ENCODE data around the gene HERC5.
"Not testable (repeated sequence)": the region's sequence is repeated elsewhere in the genome, so short reads cannot be mapped to it uniquely, and the experiment has no call there.

Gene HERC5

DNA sequence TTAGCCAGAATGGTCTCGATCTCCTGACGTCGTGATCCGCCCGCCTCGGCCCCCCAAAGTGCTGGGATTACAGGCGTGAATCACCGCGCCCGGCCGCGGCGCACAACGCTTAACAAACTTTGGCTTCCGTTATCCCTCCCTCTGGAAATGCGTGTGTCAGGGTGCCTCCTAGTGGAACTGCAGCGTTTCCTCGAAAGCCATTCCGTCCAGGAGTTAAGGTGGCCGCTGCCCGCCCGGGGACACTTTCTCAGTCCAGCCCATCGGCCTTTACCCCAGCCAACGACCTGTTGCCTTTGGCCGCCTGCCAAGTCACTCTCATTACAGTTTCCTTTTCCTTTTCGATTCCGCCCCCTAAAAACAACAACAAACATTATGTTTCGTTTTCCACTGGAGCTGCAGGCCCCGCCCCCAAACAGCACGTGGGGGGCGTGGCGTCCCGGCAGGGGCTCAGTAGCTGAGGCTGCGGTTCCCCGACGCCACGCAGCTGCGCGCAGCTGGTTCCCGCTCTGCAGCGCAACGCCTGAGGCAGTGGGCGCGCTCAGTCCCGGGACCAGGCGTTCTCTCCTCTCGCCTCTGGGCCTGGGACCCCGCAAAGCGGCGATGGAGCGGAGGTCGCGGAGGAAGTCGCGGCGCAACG, at the start of gene HERC5:
TSS of gene HERC5 (plus strand) at position 450 of the 637 bp plus-strand sequence. CDS start at position 601, 151 bp downstream.
- DNase-seq: peak; percentile 92

DNA sequence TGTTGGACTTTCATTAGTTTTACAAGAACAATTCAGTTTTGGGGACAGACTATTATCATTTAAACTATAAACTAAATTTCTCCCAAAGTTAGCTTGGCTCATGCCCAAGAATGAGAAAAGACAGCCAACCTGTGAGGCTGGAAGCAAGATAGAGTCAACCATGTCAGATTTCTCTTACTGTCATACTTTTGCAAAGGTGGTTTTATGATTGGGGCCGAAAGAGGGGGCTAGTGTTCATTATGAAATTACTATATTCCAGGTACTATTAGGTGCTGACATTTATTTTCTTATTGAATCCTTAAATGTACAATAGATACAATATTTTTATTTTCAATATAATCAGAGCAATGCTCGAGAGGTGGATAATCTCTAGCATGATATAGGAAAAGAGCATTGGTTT, 47.7 kb upstream of the HERC5 start:
- no peak for DNase-seq

DNA sequence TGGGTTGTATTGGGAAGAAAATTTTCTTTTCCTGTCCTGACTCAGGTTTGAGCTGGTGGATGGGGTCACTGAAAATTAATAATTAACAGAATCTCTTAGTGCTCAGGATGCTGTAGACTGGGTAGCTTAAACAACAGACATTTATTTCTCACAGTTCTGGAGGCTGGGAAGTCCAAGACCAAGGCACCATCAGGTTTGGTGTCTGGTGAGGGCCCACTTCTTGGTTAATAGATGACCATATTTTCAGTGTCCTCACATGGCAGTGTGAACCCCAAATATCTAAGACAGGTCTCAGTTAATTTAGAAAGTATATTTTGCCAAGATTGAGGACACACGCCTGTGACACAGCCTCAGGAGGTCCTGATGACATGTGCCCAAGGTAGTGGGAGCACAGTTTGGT, 47.1 kb upstream of the HERC5 start:
- DNase-seq: no peak

DNA sequence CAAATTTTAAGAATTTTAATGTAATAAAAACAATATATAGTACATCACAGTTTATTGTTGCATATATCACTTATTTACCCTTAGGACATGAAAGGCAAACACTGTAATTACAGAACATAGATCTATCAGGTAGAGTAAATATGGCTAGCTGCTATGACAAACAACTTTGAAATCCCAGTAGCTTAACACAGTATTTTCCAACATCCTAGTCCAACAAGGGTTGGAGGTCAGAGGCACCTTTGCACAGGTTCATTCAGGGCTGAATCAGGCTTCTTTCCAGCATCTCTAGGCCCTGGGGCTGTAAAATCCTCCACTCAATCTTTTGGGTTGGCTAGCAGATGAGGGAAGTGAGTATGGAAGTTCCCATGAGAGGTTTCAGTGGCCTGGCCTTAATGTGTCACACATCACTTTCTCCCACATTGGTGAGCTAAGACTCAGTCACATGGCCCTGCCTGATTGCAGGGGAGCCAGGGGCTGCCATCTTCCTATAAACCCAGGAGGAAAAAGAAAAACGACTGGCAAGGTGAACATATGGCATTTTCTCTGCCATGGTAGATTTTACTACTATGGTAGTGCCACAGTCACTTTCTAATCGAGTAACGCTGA, 45.3 kb upstream of the HERC5 start:
- no peak for DNase-seq

DNA sequence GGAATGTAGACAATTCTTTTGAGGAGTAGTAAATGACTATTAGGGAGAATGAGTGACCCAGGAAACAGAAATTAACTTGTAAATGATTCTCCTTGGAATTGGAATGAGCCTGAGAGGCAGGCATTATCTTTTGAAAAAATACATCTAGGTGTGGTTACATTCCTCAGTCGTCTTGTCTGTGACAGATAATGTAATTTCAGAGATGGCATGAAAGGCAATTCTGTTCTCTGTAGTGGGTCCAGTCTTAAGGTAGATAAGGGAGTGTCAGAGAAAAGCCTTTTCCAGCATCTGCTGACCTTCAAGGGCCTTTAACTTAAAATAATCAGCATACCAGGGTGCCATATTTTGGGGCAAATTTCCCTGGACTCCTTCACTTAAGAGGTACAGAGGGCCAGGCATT, 43.1 kb upstream of the HERC5 start:
- DNase-seq: no peak

DNA sequence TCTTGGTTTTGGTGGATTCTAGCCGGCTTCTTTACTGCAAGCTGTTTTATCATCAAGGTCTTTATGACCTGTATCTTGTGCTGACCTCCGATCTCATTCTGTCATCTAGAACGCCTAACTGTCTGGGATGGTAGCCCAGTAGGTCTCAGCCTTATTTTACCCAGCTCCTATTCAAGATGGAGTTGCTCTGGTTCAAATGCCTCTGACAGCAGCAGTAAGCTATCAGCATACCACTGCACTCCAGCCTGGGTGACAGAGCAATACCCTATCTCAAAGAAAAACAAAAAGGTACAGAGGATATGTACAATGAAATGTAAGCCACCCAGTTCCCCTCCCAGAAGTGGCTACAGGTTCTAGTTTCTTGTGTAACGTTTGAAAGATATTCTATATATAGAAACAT, 42.2 kb upstream of the HERC5 start:
- no peak for DNase-seq

DNA sequence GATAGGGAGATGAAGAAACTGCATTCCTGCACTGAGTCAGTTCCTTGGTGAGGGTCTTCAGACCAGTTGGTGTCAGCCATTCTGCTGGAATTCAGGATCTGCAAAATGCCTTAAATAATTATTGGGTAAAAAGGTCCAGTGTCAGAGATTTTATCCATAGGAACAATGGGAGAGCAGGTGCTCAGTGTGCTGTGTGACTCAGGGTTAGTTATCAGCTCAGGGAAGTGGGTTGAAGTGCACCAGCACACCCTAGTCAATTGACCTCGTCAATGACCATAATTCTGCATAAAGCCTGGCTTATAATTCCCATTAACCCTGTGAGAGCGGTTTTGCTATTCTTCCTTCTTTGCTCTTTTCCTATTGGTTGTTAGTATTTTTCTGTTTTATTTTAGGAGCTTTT, 40.9 kb upstream of the HERC5 start:
- no peak for DNase-seq

DNA sequence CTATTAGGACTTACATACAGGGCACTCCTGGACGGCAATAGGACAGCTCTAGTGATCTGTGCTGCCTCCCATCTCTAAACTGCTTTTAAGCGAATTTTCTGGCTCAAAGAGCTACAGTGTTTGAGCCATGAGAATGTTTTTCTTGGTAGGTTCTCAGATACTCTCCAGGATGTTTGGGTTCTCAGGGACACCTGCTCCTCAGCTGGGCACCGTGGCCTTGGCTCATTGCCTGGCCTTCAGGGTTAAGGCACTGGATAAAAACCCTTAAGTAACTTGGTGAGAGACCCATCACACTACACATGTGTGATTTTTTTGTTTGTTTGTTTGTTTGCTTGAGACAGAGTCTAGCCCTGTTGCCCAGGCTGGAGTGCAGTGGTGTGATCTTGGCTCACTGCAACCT, 38.5 kb upstream of the HERC5 start:
- DNase-seq: no peak

DNA sequence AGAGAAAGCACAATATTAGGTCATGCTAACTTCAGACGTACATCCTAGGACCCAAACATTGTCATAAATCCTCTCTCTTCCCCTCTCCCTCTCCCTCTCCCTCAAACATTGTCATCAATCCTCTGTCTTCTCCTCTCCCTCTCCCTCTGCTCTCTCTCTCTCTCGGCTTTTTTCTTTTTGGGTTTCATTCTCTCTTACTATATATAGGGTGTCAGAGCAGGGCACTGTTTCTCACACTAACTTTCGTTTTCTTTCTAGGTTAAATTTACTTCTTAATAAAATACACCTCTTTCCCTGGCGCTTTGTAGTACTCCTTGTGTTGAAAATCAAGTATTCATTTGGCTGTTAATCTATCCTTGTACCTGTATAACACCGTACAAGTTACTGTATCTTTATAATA, 37.0 kb upstream of the HERC5 start:
- no peak for DNase-seq

DNA sequence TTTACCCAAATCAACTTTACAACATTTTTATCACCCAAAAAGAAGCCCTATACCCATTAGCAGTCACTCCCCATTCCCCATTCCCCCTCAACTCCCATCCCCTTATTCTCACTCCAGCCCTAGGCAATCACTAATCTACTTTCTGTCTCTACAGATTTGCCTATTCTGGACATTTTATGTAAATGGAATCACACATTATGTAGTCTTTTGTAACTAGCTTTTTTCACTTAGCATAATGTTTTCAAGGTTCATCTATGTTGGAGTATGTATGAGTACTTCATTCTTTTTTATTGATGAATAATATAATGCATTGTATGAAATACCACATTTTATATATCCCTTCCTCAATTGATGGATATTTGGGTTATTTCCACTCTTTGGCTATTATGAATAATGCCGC, 36.1 kb upstream of the HERC5 start:
- DNase-seq: no peak

DNA sequence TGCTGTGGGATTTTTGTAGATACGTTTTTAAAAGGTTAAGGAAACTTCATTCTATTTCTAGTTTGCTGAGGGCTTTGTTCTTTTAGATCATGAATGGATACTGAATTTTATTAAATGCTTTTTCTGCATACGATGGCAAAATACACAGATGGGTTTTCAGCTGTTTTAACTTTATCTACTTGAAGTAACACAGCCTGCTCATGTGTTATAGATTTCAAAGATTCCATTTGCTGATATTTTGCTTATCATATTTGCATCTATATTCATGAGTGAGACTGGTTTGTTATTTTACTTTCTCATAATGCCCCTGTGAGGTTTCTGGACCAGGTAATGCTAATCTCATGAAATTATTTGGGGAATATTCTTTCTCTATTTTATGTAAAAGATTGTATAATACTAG, 34.5 kb upstream of the HERC5 start:
- no peak for DNase-seq

DNA sequence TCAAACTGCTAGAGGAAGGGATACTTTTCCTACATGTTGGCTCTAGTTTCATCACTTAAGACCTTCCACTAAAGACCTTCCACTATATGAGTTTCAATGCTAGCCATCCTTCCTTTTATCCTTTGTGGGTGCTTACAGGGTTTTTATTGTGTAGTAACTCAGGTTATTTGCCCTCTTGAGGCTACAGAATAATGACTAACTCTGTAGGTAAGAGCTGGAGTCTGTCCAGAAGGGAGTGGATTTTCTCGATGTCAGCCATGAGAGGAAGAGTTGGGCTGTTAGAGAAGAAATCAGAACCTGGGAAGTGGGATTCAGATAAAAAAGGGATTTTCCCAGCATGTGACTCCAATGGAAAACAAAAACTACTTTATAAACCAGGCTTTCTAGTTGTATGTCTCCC, 27.5 kb upstream of the HERC5 start:
- DNase-seq: no peak

DNA sequence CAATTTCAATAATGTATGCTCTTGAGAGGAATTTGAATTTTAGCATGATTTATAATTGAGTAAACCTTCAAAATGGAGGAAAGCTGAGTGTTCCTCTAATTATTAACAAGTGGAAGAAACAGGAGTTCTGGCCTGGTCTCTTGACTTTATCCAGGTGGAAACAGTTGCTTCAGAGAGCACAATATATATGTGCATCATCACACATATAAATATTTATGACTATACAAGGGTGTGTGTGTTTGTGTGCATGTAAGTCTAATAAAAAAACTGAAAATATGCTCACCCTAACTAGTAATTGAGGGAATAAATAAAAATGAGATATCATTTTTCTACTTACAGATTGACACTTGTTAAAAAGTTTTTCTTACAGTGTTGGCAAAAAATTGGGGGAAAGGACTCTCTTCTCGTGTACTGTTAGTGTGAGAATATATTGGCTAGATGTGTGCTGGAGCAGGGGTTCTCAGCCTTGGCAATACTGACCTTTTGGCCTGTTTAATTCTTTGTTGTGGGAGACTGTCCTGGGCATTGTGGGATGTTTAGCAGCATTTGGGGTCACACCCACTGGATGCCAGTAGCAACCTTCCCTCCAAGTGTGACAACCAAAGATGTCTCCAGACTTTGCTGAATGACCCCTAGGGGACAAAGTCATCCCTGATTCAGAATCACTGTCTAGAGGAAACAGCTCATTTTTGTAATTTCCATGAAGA, 20.8 kb upstream of the HERC5 start:
- DNase-seq: no peak

DNA sequence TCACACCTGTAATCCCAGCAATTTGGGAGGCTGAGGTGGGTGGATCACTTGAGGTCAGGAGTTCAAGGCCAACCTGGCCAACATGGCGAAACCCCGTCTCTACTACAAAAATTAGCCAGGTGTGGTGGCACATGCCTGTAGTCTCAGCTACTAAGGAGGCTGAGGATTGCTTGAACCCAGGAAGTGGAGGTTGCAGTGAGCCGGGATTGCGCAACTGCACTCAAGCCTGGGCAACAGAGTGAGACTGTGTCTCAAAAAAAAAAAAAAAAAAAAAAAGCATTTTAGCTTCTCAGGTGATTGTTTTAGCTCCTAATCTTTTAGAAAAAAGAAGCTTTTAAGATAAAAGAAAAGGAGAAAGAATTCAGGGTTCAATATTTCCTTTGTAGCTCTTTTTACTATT, 19.0 kb upstream of the HERC5 start:
- DNase-seq: not testable (repeated sequence)

DNA sequence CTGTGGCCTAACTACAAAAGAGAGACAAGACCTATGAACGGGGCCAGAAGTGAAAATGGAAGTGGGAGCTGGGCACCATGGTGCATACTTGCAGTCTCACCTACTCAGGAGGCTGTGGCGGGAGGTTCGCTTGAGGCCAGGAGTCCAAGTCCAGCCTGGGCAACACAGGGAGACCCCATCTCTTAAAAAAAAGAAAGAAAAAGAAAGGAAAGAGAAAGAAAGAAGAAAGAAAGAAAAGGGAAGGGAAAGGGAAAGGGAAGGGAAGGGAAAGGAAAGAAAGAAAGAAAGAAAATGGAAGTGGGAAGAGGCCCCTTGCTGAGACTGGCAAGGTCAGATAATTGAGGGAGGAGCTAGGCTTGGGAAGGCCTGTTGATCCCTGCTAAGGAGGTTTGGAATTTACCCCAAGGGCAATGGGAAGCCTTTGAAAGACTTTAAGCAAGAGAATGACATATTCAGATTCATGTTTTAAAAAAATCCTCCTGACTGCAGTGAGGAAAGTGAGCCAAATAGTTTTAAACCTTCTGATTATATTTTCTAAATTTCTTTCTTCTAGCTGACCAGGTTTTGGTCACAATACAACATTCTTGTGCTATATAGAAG, 17.7 kb upstream of the HERC5 start:
- DNase-seq: no peak

DNA sequence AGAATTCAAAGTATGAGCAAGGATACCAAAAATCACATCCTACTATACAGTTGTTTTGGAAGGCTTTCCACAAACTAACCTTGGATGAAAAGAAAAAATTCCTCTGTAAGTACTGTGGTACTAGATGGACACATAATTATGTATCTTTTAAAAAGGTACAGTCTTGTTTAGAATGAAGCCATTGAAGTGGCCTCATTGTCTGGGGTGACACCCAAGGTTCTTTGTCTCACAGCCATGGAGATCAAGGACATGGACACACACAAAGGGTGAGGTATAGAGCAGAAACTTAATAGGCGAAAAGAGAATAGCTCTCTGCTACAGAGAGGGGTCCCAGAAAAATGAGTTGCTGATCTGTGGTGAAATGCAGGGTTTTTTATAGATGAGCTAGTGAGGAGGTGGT, 16.8 kb upstream of the HERC5 start:
- no peak for DNase-seq

DNA sequence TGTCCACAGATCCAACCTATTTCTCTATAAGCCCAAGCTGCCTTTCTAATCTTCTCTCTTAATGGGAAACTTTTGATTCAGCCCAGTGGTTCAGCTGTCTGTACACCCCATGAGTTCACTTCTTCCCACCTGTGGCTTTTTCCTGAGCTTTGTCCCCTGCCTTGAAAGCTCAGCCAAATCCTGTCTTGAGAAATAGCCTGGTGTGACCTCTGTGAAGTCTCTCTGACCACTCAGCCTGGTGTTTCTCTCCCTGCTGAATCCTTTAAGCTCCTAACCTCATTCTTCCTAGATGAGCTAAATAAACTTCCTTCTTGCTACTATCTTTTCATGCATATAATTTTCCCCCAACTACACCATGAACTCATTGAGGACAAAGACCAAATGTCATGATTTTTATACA, 15.2 kb upstream of the HERC5 start:
- no peak for DNase-seq

DNA sequence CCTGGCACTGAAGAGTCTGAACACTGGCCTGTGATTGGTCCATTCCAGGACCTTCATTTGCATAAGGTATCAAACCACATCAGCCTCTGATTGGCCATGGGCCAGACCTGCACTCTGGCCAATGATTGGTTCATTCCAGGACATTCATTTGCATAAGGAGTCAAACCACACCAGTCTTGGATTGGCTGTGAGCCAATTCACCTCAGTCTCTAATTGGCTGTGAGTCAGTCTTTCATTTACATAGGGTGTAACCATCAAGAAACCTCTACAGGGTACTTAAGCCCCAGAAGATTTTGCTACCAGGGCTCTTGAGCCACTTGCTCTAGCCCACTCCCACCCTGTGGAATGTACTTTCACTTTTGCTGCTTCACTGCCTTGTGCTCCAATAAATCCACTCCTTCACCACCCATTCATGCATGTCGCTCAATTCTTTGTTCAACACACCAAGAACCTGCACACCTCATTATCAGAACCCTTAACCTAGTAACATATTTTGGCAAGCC, 14.2 kb upstream of the HERC5 start:
- DNase-seq: no peak

DNA sequence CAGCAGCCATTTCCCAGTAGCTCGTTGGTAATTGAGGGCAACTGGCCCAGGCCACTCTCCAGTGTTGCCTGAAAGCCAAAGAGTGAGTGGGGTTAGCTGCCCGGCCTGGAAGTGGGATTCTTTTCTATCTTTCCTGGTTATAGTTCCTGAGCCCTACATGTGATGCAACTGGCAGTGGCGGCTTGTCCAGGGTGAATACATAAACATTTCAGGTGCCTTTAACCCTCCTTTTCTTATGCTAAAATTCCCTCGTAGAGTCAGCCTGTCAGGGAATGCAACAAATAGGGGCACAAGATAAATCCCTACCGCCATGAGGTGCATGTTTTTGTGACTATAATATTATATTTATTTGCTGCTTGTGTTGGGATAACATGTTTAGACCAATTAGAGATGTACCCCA, 13.4 kb upstream of the HERC5 start:
- DNase-seq: no peak

DNA sequence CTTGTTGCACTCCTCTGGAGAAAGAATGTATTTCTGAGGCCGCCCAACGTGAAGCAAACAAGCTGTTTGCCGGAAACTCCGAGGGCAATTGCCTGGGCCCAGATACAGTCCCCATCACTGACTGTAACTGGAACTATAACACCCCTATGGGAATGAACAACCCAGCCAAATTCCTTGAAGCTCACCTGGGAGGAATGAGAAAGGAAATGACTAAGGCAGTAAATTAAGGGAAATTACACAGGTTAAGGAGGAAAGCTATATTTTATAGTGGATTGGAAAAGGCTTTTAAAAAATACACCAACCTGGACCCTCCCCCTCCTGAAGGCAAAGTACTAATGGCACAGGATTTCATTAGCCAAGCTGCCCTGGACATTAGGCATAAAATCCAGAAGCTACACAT, 11.7 kb upstream of the HERC5 start:
- DNase-seq: no peak

DNA sequence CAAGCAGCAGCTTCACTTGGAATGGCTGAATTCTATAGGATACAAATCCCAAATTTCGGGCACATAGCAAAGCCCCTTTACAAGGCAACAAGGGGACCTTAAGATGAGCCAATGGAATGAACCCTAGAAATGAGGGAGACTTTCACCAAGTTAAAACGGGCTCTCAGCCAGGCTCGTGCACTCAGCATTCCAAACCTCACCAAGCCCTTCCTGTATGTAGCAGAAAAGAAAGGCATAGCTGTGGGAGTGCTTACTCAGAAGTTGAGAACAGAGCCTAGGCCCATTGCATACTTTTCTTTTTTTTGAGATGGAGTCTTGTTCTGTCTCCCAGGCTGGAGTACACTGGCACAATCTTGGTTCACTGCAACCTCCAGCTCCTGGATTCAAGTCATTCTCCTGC, 10.8 kb upstream of the HERC5 start:
- DNase-seq: no peak

DNA sequence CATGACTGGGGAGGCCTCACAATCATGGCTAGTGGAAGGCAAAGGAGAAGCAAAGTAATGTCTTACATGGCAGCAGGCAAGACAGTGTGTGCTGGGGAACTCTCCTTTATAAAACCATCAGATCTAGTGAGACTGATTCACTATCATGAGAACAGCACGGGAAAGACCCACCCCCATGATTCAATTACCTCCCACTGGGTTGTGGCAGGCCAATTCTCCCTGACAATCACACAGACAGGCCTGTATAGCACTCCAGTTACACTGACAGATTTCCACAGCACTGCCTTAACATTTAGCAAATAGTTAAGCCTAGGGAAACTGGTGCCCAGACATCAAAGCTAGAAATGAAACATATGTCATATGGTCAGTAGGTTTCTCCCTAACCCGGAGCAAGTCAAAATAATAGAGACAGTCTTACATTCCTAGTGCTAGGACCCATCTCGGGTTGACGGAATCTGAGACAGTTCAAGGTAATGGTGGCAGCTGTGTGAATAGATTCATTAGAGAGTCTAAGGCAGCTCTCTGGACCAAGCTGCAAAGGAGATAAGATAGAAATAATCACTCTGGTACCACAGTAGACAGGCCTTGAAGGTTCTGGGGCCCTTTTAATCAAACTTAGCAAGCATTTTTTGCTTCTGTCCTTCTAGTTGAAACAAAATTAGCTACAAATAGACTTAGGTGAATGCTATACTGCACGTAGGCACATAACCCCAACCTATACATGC, 9.4 kb upstream of the HERC5 start:
- no peak for DNase-seq

DNA sequence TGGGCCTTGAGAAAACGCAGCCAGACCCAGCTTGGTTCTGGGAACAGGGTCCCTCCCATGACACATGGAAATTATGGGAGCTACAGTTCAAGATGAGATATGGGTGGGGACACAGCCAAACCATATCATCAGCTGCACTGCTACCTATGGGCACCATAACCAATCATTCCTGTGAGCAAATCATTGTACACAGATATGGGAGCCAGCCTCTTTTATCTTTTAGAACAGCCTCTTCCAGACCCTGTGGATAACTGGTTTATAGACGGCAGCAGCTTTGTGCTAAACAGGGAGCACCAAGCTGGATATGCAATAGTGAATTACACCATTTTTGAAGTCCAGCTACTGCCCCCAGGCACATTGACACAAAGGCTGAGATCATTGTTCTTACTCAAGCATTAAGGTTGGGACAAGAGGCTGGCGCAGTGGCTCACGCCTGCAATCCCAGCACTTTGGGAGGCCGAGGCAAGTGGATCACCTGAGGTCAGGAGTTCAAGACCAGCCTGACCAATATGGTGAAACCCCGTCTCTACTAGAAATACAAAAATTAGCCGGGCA, 8.6 kb upstream of the HERC5 start:
- not testable (repeated sequence) for DNase-seq

Data from activated CD8-positive, alpha-beta memory T cell treated with anti-CD3 and anti-CD28 coated beads, Interleukin-2, amount 50 U/mL, for 48 hours (primary cell).